HEK293T (cell line): Measurements from ENCODE around the gene DIAPH3.

Source experiments
- CTCF ChIA-PET: fragments of 350-600 bp; formaldehyde crosslinking; extraction: SDS; loops from one replicate; lab custom pipeline; 2021; ENCODE audit warnings: antibody characterized with exemption, inconsistent platforms; lab: Yijun Ruan, JAX
- POLR2A ChIA-PET: fragments of 350-600 bp; formaldehyde crosslinking; extraction: SDS; loops from one replicate; lab custom pipeline; 2020; ENCODE audit warnings: antibody characterized with exemption, inconsistent platforms; lab: Yijun Ruan, JAX
- DNase-seq: peaks from one replicate; pipeline ENCODE4 v3.0.0; 2012; ENCODE audit warnings: mixed read lengths; ENCODE audit errors: extremely low spot score
- ARNT ChIP-seq: fragments of 450-650 bp; IDR thresholded peaks from 2 replicates; pipeline ENCODE4 v1.6.1; 2017; ENCODE audit warnings: mild to moderate bottlenecking
- BHLHE40 ChIP-seq: fragments of 450-650 bp; IDR thresholded peaks from 2 replicates; pipeline ENCODE4 v1.6.1; 2016; ENCODE audit warnings: mild to moderate bottlenecking, moderate library complexity, borderline replicate concordance
- CTBP1 ChIP-seq: fragments of 450-650 bp; IDR thresholded peaks from 2 replicates; pipeline ENCODE4 v1.6.1; 2016; ENCODE audit warnings: borderline replicate concordance
- ELF4 ChIP-seq: fragments of 450-650 bp; IDR thresholded peaks from 2 replicates; pipeline ENCODE4 v1.6.1; 2017; ENCODE audit warnings: antibody characterized with exemption
- FOXA1 ChIP-seq: fragments of 450-650 bp; IDR thresholded peaks from 2 replicates; pipeline ENCODE4 v1.6.1; 2016; ENCODE audit warnings: mild to moderate bottlenecking
- FOXK2 ChIP-seq: fragments of 450-650 bp; IDR thresholded peaks from 2 replicates; pipeline ENCODE4 v1.6.1; 2016; ENCODE audit warnings: mild to moderate bottlenecking
- FOXM1 ChIP-seq: fragments of 450-650 bp; IDR thresholded peaks from 2 replicates; pipeline ENCODE4 v1.6.1; 2017; ENCODE audit warnings: mild to moderate bottlenecking, borderline replicate concordance
- HDGF ChIP-seq: fragments of 450-650 bp; IDR thresholded peaks from 2 replicates; pipeline ENCODE4 v1.6.1; 2017; ENCODE audit warnings: antibody characterized with exemption, borderline replicate concordance
- L3MBTL2 ChIP-seq: fragments of 450-650 bp; conservative IDR thresholded peaks from 2 replicates; pipeline ENCODE4 v1.6.1; 2016; ENCODE audit warnings: mild to moderate bottlenecking
- LEF1 ChIP-seq: fragments of 450-650 bp; IDR thresholded peaks from 2 replicates; pipeline ENCODE4 v1.6.1; 2017; ENCODE audit warnings: mild to moderate bottlenecking, borderline replicate concordance
- NFRKB ChIP-seq: fragments of 450-650 bp; IDR thresholded peaks from 2 replicates; pipeline ENCODE4 v1.6.1; 2016; ENCODE audit warnings: mild to moderate bottlenecking, moderate library complexity
- SP1 ChIP-seq: fragments of 450-650 bp; IDR thresholded peaks from 2 replicates; pipeline ENCODE4 v1.6.1; 2017
- SUZ12 ChIP-seq: fragments of 450-650 bp; IDR thresholded peaks from 2 replicates; pipeline ENCODE4 v1.6.1; 2016; ENCODE audit warnings: mild to moderate bottlenecking
- TARDBP ChIP-seq: fragments of 450-650 bp; IDR thresholded peaks from 2 replicates; pipeline ENCODE4 v1.6.1; 2016
- ZNF384 ChIP-seq: fragments of 450-650 bp; IDR thresholded peaks from 2 replicates; pipeline ENCODE4 v1.6.1; 2016
- TF ChIP-seq, protein P1 (sequence below): fragments of 450-650 bp; IDR thresholded peaks from 2 replicates; pipeline ENCODE4 v1.6.1; 2016

The DIAPH3 gene

DNA sequence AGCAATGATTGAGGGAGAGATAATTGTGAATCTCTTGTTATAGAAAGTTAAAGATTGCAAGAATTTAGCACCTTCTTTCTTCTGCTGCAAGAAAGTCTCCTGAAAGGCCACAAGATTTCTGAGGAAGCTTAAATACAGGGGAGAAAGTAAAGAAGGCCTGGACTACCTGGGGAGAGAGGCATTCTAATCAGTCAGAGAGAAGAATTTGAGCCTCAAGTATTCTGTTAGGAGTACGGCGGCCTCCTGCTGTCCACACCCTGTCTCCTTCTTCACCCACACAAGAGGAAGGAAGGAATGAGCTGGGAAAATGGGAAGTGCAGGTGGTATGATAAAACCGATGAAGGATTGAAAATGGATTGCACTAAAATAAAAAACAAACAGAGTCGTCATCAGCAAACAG is 474.7 kb downstream of the DIAPH3 start:
- TF ChIP-seq, protein P1, sequence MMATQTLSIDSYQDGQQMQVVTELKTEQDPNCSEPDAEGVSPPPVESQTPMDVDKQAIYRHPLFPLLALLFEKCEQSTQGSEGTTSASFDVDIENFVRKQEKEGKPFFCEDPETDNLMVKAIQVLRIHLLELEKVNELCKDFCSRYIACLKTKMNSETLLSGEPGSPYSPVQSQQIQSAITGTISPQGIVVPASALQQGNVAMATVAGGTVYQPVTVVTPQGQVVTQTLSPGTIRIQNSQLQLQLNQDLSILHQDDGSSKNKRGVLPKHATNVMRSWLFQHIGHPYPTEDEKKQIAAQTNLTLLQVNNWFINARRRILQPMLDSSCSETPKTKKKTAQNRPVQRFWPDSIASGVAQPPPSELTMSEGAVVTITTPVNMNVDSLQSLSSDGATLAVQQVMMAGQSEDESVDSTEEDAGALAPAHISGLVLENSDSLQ: no peak
- TF ChIP-seq ELF4 (no peak), TARDBP (no peak), CTBP1 (no peak), HDGF (no peak), L3MBTL2 (no peak), FOXM1 (no peak), FOXA1 (no peak), FOXK2 (no peak), ZNF384 (no peak), LEF1 (no peak), SUZ12 (no peak), ARNT (no peak), NFRKB (no peak), SP1 (no peak)
- ChIA-PET POLR2A (no interaction called here), CTCF (no interaction called here)
- no peak for DNase-seq

DNA sequence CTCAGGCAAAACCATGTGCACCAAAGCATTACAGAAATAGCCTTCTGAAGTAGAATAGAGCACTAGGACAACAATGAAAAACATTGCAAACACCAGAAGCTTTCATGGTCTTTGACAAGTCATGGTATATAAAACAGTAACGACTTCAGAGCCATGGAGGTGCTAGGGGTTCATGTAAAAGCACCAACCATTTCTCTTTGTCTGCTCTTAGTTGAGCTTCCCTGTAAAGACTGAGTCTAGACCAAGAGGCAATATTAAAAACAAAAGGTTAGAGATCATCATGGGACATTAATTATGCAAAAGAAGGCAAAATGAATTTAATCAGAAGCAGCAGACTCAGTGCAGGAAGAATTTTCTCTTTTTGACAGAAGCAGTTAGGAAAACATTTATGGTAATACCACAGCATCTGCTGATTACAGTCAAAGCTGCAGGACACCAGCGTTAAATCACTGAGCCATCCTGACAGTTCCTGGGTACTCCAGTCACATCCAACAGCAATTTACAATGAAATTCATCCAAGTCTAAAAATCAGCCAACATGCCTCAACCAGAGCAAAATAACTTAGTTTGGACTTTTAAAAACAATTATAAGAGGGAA is 476.8 kb downstream of the DIAPH3 start:
- ChIA-PET CTCF (no interaction called here), POLR2A (no interaction called here)
- TF ChIP-seq SUZ12 (no peak), LEF1 (no peak), NFRKB (no peak), ARNT (no peak), SP1 (no peak), FOXM1 (no peak), ELF4 (no peak), FOXA1 (no peak), BHLHE40 (no peak), TARDBP (no peak), CTBP1 (no peak), FOXK2 (no peak), ZNF384 (no peak), L3MBTL2 (no peak), HDGF (no peak)
- TF ChIP-seq, protein P1: no peak
- DNase-seq: no peak

DNA sequence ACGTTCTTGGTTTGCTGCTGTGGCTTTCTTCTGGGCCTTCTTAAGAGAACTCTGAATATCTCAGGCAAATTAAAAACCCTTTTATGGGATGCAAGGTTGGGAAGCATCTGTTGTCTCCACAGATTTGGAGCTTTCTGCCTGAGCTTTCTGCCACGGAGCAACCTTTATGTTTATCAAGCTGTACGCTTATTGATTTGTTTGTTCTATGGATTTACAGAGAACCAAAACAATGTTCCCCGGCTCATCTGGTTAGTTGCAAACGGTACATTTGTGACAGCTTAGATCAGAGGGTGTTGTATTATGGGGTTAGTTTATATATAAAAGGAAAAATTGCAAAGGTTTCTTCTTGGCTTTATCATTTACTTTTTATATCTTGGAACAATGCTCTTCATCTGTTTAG is 479.6 kb downstream of the DIAPH3 start:
- ChIA-PET POLR2A (no interaction called here), CTCF (interaction anchor here (0.6 kb wide), 1 partner anchor 397 kb away, joined by 4 read pairs; no protein-coding TSS in a partner anchor)

DNA sequence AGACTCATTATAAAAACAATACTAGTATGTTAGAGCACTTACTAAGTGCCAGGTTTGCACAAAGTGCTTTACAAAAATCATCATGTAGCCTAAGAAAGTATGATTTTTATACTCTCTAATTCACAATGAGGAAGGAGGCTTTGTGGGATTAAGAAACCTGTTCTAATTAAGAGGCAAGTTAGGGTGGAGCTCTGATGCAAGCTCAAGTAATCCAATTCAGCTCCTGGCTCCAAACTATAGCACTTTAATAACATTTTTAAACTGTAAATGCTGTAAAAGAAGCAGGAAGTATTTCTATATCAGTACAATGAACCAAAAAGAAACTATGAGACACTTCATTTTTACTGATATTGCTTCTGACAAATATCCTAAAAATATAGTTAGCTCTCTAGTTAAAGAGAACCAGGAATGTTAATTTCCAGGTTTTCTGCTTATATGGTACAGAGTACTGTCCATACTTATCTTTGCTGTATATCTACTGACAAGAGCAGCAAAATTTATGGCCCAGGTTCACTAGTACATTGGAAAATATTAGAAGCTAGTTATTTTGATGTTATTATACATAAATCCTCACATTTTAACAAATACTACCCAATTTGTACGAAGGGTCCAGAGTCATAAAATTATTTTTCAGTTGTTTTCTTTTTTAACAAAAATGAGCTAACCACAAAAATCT is 482.0 kb downstream of the DIAPH3 start:
- ChIA-PET POLR2A (no interaction called here), CTCF (interaction anchor here (0.6 to 0.8 kb wide), 2 partner anchors 10 to 121 kb away, joined by 3 read pairs; no protein-coding TSS in a partner anchor)
- no peak for DNase-seq
- TF ChIP-seq SP1 (no peak), CTBP1 (no peak), TARDBP (no peak), FOXM1 (no peak), LEF1 (no peak), NFRKB (no peak), L3MBTL2 (no peak), ARNT (no peak), FOXK2 (no peak), ELF4 (no peak), ZNF384 (no peak), HDGF (no peak), SUZ12 (no peak), BHLHE40 (no peak), FOXA1 (no peak)
- TF ChIP-seq, protein P1: no peak

More for the DNA sequence above, 479.6 kb downstream of the DIAPH3 start:
- TF ChIP-seq FOXA1 (no peak), SUZ12 (no peak), BHLHE40 (no peak), LEF1 (no peak), ZNF384 (no peak), HDGF (no peak)
- no peak for DNase-seq

DNA sequence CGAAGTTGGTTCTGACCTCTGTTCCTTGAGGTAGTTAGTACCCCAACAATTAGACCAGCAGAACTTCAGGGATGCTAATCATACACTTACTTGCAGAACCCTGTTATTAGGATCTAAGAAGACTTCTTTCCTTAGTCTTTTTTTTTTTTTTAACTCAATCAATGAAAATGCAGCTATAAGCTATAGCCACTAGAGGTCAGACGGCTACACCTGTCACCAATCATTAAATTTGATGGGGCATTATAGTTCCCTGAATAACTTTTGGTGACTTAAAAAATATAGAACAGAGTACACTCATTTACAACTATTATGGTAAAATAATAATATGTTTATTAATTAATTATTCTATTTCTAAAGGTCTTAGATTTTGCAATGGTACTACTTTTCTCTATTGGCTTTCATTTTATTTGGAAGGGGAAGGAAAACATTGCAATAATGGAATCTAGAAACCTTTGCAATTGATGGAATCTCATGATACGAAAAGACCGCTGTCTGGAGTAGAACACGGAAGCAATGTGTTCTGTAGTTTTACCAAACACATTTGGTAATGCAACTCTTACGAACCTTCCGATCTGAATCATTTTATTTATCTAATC is 483.2 kb downstream of the DIAPH3 start:
- DNase-seq: peak; percentile 7
- CTCF ChIA-PET: interaction anchor here (0.6 to 1.1 kb wide), 2 partner anchors 90 to 622 kb away, joined by 4 read pairs; no protein-coding TSS in a partner anchor
- TF ChIP-seq, protein P1: peak; percentile 53; the same call in 1 of the 2 replicates
- TF ChIP-seq SUZ12: no peak
- no peak for TF ChIP-seq LEF1
- TF ChIP-seq ELF4: no peak
- no peak for TF ChIP-seq FOXK2
- no peak for TF ChIP-seq FOXM1
- TF ChIP-seq ARNT: no peak
- TF ChIP-seq SP1: no peak
- no peak for TF ChIP-seq FOXA1
- no peak for TF ChIP-seq NFRKB
- TF ChIP-seq TARDBP: no peak
- TF ChIP-seq ZNF384: peak; percentile 93
- POLR2A ChIA-PET: no interaction called here
